AG10803 (cell line): ENCODE data around the gene KCNQ1.

Source experiments
- DNase-seq: peaks from one replicate; pipeline ENCODE4 v3.0.0; 2010; ENCODE audit warnings: low read depth
- H3K4me3 ChIP-seq: 2 replicates; pipeline ENCODE4 v1.5.1; 2011; ENCODE audit warnings: mild to moderate bottlenecking, low read length, control low read depth
- TF ChIP-seq, protein P1 (sequence below): conservative IDR thresholded peaks from 2 replicates; pipeline ENCODE4 v1.5.1; 2011; ENCODE audit warnings: mild to moderate bottlenecking, low read length, control low read depth, inconsistent platforms

Gene KCNQ1

DNA sequence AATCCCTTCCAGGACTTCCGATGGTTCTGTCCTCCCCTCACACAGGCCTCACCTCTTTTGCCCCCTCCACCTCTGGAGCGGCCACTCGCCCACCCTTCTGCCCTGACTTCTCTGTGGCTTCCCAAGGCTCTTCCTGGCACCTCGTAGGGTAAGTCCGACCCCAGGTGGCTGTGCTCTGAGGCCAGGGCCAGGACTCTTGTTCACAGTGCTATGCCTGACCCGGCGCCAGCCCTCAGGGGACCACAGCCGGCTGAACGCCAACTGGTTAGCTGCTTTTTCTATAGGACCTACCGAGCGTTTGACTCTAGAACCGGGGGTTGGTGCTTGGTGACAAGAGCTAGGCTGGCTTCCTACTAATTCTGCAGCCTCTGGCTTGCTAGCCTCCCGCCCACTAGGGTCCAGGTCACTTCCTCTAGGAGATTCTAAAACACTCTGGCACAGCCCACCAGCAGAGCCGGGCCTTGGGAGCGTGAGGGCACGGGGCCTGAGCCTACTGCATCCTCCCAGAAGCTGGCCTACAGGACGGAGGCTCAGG lies 283.4 kb downstream of the KCNQ1 start:
- DNase-seq, result no peak
- TF ChIP-seq, protein P1, sequence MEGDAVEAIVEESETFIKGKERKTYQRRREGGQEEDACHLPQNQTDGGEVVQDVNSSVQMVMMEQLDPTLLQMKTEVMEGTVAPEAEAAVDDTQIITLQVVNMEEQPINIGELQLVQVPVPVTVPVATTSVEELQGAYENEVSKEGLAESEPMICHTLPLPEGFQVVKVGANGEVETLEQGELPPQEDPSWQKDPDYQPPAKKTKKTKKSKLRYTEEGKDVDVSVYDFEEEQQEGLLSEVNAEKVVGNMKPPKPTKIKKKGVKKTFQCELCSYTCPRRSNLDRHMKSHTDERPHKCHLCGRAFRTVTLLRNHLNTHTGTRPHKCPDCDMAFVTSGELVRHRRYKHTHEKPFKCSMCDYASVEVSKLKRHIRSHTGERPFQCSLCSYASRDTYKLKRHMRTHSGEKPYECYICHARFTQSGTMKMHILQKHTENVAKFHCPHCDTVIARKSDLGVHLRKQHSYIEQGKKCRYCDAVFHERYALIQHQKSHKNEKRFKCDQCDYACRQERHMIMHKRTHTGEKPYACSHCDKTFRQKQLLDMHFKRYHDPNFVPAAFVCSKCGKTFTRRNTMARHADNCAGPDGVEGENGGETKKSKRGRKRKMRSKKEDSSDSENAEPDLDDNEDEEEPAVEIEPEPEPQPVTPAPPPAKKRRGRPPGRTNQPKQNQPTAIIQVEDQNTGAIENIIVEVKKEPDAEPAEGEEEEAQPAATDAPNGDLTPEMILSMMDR, result no peak
- no peak overlapping the region for H3K4me3 ChIP-seq

- DNase-seq, result no peak
- no peak overlapping the region for H3K4me3 ChIP-seq
- TF ChIP-seq, protein P1, result no peak
Measured at GRCh38 chr11:2728663-2729332, 284.0 kb downstream of the KCNQ1 start.

- no peak overlapping the region for H3K4me3 ChIP-seq
- TF ChIP-seq, protein P1, result no peak
- no peak for DNase-seq
Measured at GRCh38 chr11:2729841-2730240, 285.0 kb downstream of the KCNQ1 start.

DNA sequence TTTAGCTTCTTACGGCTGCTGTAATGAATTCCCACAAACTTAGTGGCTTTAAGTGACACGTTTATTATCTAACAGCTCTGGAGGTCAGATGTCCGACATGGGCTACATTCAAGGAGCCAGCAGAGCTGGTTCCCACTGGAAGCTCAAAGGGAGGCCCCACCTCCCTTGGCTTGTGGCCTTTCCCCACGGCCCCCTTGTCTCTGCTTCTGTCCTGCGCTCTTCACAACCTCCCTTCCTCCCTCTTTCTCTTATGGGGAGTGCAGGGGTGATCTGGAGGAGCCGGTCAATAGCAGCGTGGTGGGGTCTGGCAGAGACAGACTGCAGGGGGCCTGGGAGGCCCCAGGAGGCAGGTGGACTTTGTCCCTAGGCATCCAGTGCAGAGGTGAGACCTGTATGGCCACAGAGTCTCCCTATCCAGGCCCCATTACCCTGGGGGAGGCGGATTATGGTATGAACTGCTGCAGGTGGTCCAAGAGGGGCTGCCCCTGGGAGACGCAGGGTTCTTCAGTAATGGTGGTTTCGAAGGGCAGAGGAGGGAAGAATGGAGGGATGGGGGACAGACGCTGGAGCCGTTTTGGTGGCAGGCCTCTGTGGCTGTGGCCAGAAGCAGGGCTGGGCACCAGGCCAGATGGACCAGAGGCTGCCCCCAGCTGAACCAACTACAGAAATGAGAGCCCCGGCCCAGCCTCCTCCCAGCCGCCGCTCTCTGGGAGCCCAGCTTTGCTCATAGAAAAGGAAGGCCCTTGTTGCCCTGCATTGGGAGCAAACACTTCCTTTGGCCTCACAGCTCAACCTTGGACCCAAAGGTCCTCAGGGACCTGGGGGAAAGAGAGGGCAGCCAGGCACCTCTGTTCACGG lies 285.7 kb downstream of the KCNQ1 start:
- no peak for DNase-seq
- H3K4me3 ChIP-seq, result no peak overlapping the region
- TF ChIP-seq, protein P1, result no peak

DNA sequence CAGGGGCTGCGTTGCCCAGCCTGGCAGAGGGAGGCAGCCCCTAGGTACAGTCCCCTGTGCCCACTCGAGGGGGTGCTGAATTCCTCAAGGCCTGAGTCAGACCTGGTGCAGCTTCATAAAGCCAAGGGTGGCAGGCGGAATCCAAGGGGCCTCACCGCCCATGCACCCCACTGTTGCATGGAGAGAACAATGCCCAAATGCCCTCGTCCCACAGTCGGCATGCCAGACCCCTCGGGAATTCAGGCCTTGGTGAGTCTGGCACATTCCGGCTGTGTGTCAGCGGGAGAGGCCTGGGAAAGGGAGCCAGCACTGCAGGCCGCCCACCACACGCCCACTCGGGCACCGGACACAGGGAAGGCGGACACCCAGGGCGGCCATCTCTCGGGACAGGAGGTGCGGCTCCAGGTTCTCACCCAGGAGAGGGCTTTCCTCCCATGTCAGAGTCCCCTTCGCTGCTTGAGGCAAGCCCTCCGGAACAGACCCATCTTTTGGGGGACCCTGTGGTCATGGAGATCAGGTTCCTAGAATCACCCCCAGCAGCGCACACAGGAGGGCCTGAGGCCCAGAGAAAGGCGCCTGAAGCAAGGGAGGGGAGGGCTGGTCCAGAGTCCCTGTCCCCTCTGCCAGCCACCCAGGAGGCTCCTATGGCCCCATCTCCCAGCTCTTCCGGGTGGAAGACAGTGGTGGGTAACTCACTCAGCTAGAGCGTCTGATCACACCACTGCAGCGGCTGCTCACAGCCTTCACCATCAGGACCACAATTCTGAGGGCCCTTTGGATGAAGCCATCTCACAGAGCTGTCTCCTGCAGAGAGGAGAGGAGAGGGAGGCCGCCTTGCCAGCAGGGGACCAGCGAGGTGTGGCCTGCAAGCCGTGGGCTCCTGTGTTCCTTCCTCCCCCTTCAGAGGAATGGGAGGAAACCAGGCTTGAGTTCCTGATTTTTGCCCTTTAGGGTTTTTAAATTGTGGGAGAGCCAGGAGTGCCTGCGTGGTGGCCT lies 286.6 kb downstream of the KCNQ1 start:
- no peak overlapping the region for H3K4me3 ChIP-seq
- TF ChIP-seq, protein P1, result no peak
- DNase-seq, result no peak

DNA sequence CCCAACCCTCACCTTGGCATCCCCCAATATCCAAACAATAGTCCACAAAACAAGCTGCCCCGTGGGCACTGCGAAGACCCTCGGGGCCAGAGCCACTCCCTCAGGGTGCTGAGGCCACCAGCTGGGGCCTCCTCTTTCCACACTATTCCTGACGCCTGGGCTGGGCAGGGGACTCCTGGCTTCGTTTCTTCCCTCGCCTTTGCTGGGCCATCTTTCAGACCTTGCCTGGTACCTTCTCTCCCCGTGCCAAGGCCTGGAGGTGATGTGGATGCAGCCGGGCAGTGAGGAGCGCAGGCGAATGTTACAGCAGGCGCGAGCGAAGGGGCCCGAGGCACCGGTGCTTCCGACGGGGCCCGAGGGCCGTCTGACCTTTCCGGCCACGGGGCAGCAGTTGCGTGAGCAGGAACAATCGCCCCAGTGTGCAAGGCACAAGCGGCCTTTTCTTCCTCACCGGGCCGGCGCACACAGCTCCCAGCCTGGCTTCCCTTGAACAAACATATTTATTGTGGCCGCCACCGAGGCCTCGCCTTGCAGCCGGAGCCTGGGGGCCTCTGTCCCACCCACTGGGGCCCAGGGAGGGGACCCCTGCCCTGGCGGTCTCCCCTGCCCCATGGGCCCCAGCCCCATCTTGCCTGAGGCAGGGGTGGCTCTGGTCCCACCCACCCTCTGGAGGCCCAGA lies 287.6 kb downstream of the KCNQ1 start:
- TF ChIP-seq, protein P1, result no peak
- DNase-seq, result no peak
- no peak overlapping the region for H3K4me3 ChIP-seq
